Activated CD8-positive, alpha-beta memory T cell treated with anti-CD3 and anti-CD28 coated beads, Interleukin-2, amount 50 U/mL, for 1 hour (primary cell): ENCODE results near the gene NATD1.
"Not testable (repeated sequence)": the region's sequence is repeated elsewhere in the genome, so short reads cannot be mapped to it uniquely, and the experiment has no call there.

Experiments
- DNase-seq: peaks from one replicate; pipeline ENCODE4 v3.0.0-alpha.2; 2020; ENCODE audit errors: extremely low read depth

NATD1 gene

GRCh38 chr17:21246698-21247097, 6.5 kb downstream of the NATD1 start:
- DNase-seq = no peak

- DNase-seq = no peak
Measured at GRCh38 chr17:21245639-21246084, 7.5 kb downstream of the NATD1 start.

- DNase-seq = no peak
Measured at GRCh38 chr17:21243516-21244303, 9.5 kb downstream of the NATD1 start.

GRCh38 chr17:21242780-21243515, 10.3 kb downstream of the NATD1 start:
- DNase-seq = no peak

GRCh38 chr17:21242026-21242697, 11.0 kb downstream of the NATD1 start:
- no peak for DNase-seq

- DNase-seq = no peak
Measured at GRCh38 chr17:21241564-21241963, 11.6 kb downstream of the NATD1 start.

GRCh38 chr17:21240369-21241055, 12.7 kb downstream of the NATD1 start:
- no peak for DNase-seq

GRCh38 chr17:21239680-21240368, 13.4 kb downstream of the NATD1 start:
- DNase-seq = no peak

- no peak for DNase-seq
Measured at GRCh38 chr17:21235921-21236320, 17.3 kb downstream of the NATD1 start.

GRCh38 chr17:21233581-21234347, 19.4 kb downstream of the NATD1 start:
- no peak for DNase-seq

- DNase-seq = no peak
Measured at GRCh38 chr17:21232033-21232749, 21.0 kb downstream of the NATD1 start.

GRCh38 chr17:21231533-21231932, 21.7 kb downstream of the NATD1 start:
- DNase-seq = no peak

GRCh38 chr17:21228845-21229244, 24.4 kb downstream of the NATD1 start:
- DNase-seq = no peak

- no peak for DNase-seq
Measured at GRCh38 chr17:21228111-21228510, 25.1 kb downstream of the NATD1 start.

GRCh38 chr17:21227277-21227676, 25.9 kb downstream of the NATD1 start:
- DNase-seq = not testable (repeated sequence)

GRCh38 chr17:21223086-21223485, 30.1 kb downstream of the NATD1 start:
- no peak for DNase-seq

GRCh38 chr17:21218831-21219380, 34.3 kb downstream of the NATD1 start:
- DNase-seq = no peak

GRCh38 chr17:21218101-21218500, 35.1 kb downstream of the NATD1 start:
- DNase-seq = no peak

GRCh38 chr17:21217346-21217745, 35.9 kb downstream of the NATD1 start:
- no peak for DNase-seq

- no peak for DNase-seq
Measured at GRCh38 chr17:21215935-21216334, 37.3 kb downstream of the NATD1 start.
